ENCODE results near the gene PRTFDC1.

- TF ChIP-seq POLR2A (IDR thresholded peaks at IDR 0.05; ENCODE audit: low read depth, low read length) (no peak), TAF1 (IDR thresholded peaks at IDR 0.05; ENCODE audit: low read depth, low read length) (no peak), POLR2AphosphoS5 (IDR thresholded peaks at IDR 0.05; ENCODE audit: low read depth, low read length) (no peak), SPI1 (IDR thresholded peaks at IDR 0.05; ENCODE audit: low read depth, low read length) (no peak)
Measured at GRCh38 chr10:24917493-24917892, 34.9 kb downstream of the PRTFDC1 start.
